GM12878 (cell line): ENCODE measurements around the gene FMNL3. TPM values are rescaled to one million over a fixed set of nuclear protein-coding genes. Genes with fewer than 3 reads are reported as not detected.

Source experiments
- ATAC-seq: fragments of 200-7000 bp; cut with Tn5 transposase; 3 replicates; pipeline ENCODE4 v1.9.1; 2020; ENCODE audit warnings: mild to moderate bottlenecking, moderate library complexity
- BruUV-seq: library from RNA; stranded (reverse); fragments of 400-500 nt; replicated peaks from 2 replicates; lab custom pipeline; 2021; lab: Mats Ljungman, UMichigan
- CTCF ChIA-PET: fragments of 300-600 bp; sonication (Branson Sonifier 250); formaldehyde crosslinking; extraction: SDS; loops from one replicate; lab custom pipeline; 2021; ENCODE audit warnings: inconsistent platforms; lab: Yijun Ruan, JAX
- POLR2A ChIA-PET: fragments of 350-600 bp; formaldehyde crosslinking; extraction: SDS; loops from one replicate; lab custom pipeline; 2021; ENCODE audit warnings: inconsistent platforms; lab: Charles Lee
- RAD21 ChIA-PET: fragments of 300-600 bp; sonication (Branson Sonifier 250); formaldehyde crosslinking; loops from one replicate; lab custom pipeline; 2023; ENCODE audit warnings: antibody characterized with exemption; ENCODE audit not compliant: unreplicated experiment; lab: Charles Lee
- SMC1A ChIA-PET: fragments of 300-600 bp; sonication (Branson Sonifier 250); formaldehyde crosslinking; loops from one replicate; lab custom pipeline; 2023; ENCODE audit not compliant: unreplicated experiment, uncharacterized antibody; lab: Charles Lee
- DNase-seq: peaks from one replicate; pipeline ENCODE4 v3.0.0-alpha.2; 2011; ENCODE audit warnings: low read depth, low spot score
- FAIRE-seq: peaks from 3 replicates; lab custom pipeline; 2011; peaks lifted over from hg19 to GRCh38; lab: Jason Lieb, UNC
- H2AFZ ChIP-seq: 2 replicates; pipeline ENCODE4 v1.6.0; 2011; ENCODE audit warnings: low read depth, low read length, control low read depth; ENCODE audit not compliant: control insufficient read depth
- H3K27ac ChIP-seq: 2 replicates; pipeline ENCODE4 v1.5.1; 2011; ENCODE audit warnings: control low read depth; ENCODE audit not compliant: control insufficient read depth, insufficient read depth
- H3K27me3 ChIP-seq, 2 experiments: replicated peaks in 1 of 2; 2 replicates each; pipeline versions ENCODE4 v1.6.0 to v1.6.1; 2011; ENCODE audit warnings: low read length in 1 of 2; ENCODE audit not compliant: control insufficient read depth in 2 of 2, insufficient read depth in 2 of 2
- H3K36me3 ChIP-seq, 2 experiments: 2 replicates each; pipeline ENCODE4 v1.5.1; 2011; ENCODE audit warnings: low read length in 1 of 2; ENCODE audit not compliant: control insufficient read depth in 2 of 2, insufficient read depth in 2 of 2
- H3K4me1 ChIP-seq: 2 replicates; pipeline ENCODE4 v1.6.1; 2011; ENCODE audit warnings: mild to moderate bottlenecking, low read length, moderate library complexity, mixed read lengths; ENCODE audit not compliant: control insufficient read depth, insufficient read depth
- H3K4me2 ChIP-seq: 2 replicates; pipeline ENCODE4 v1.6.0; 2011; ENCODE audit warnings: control low read depth; ENCODE audit not compliant: control insufficient read depth, insufficient read depth
- H3K4me3 ChIP-seq: fragments of 200-600 bp; sonication (generic); 2 replicates; pipeline ENCODE4 v1.5.1; 2016
- H3K79me2 ChIP-seq: 2 replicates; pipeline ENCODE4 v1.6.0; 2011; ENCODE audit warnings: low read length; ENCODE audit not compliant: control insufficient read depth, insufficient read depth
- H3K9ac ChIP-seq: 2 replicates; pipeline ENCODE4 v1.8.0; 2011; ENCODE audit warnings: low read length, control low read depth, mixed read lengths; ENCODE audit not compliant: control insufficient read depth, insufficient read depth
- H3K9me3 ChIP-seq: replicated peaks from 3 replicates; pipeline ENCODE4 v1.5.1; 2011; ENCODE audit warnings: mild to moderate bottlenecking, low read length; ENCODE audit not compliant: control insufficient read depth, insufficient read depth
- H4K20me1 ChIP-seq: 2 replicates; pipeline ENCODE4 v1.6.0; 2011; ENCODE audit not compliant: control insufficient read depth, insufficient read depth
- FOXM1 ChIP-seq: IDR thresholded peaks from 2 replicates; pipeline ENCODE4 v1.6.1; 2012; ENCODE audit warnings: low read depth, mild to moderate bottlenecking, inconsistent platforms, low read length, moderate library complexity
- POLR2AphosphoS5 ChIP-seq: IDR thresholded peaks from 2 replicates; pipeline ENCODE4 v1.6.1; 2011; ENCODE audit warnings: mild to moderate bottlenecking, low read length, inconsistent platforms
- WGBS: methylation state at CpG from one replicate; pipeline ENCODE4 v1.1.6; 2016; ENCODE audit warnings: low lambda C conversion rate; ENCODE audit not compliant: insufficient replicate concordance, insufficient coverage; ENCODE audit errors: missing lambda C conversion rate; 5-methylcytosine and 5-hydroxymethylcytosine counted together
- in situ Hi-C: fragments of 300-500 bp; cut with MboI; formaldehyde crosslinking; loops from 9 replicates; pipeline ENCODE4 v1.14.3; 2018; ENCODE audit warnings: mixed read lengths
- intact Hi-C: fragments of 100-400 bp; cut with micrococcal nuclease; formaldehyde crosslinking; loops from one replicate; pipeline ENCODE4 v1.14.2; 2022; ENCODE audit not compliant: unreplicated experiment
- polyA plus RNA-seq, 11 experiments: library from polyadenylated mRNA; depleted of rRNA in 4 of 11; unstranded in 6 of 11; stranded (reverse) in 5 of 11; fragments of >200 nt; fragmentation: Nextera tagmentation in 4 of 11; fragmentation: Illumina TruSeq in 1 of 11; extraction: Ambion mirVana in 4 of 11; extraction: Trizol in 1 of 11; gene quantifications; 1 replicate in 1 of 11; 2 replicates in 10 of 11; pipeline versions ENCODE4 v1.2.1 to v1.2.3, GENCODE V29; 2011 to 2016; ENCODE audit warnings: inconsistent platforms in 2 of 11, missing spikeins in 2 of 11, low read depth in 1 of 11
- total RNA-seq, 4 experiments: library from RNA; depleted of rRNA in 3 of 4; stranded (reverse); fragments of >200 nt in 3 of 4; fragmentation: Illumina TruSeq in 1 of 4; extraction: Trizol in 1 of 4; gene quantifications; 2 replicates each; pipeline versions ENCODE4 v1.2.1 to v1.2.3, GENCODE V29; 2013 to 2021

Gene FMNL3
- total and polyA plus RNA-seq, 10 of the 15 experiments (the other 5 are each of a cell fraction or from before 2014, with no cell fraction given): 3.0 to 64.9 (median 30.9) TPM

GRCh38 chr12:49641748-49642369, 65.3 kb downstream of the FMNL3 start:
- Histone ChIP-seq H3K36me3 (peaks cover 20 to 24% of the 10 kb centered on the region in 2 experiments), H2AFZ (no peak overlapping the region), H3K4me1 (peaks cover 3% of the 10 kb centered on the region; the same call in 1 of the 2 replicates), H3K4me2 (no peak overlapping the region), H3K4me3 (no peak overlapping the region), H3K27me3 (no peaks in the 10 kb centered on the region), H3K9ac (no peak overlapping the region), H3K9me3 (no peaks in the 10 kb centered on the region), H3K27ac (no peak overlapping the region), H4K20me1 (no peaks in the 10 kb centered on the region), H3K79me2 (no peaks in the 10 kb centered on the region)
- ATAC-seq (no peak), FAIRE-seq (no peak), DNase-seq (no peak)
- ChIA-PET CTCF (interaction anchor here (20.4 kb wide), 1 partner anchor 68 kb away, joined by 486 read pairs; the partner anchor contains the start of gene FMNL3), SMC1A (interaction anchor here (0.7 to 10.9 kb wide), 4 partner anchors 13 to 283 kb away, joined by 3 to 191 read pairs (median 38); partner anchors contain the start of gene FMNL3), POLR2A (interaction anchor here (0.6 to 2.3 kb wide), 2 partner anchors 17 to 62 kb away, joined by 5 to 10 read pairs; no protein-coding TSS in a partner anchor), RAD21 (interaction anchor here (0.7 to 6.4 kb wide), 2 partner anchors 14 to 64 kb away, joined by 3 to 107 read pairs; partner anchors contain the start of gene FMNL3)
- in situ Hi-C loops (loop anchor here (5.0 to 10.0 kb wide), 2 partner anchors 65 to 193 kb away; partner anchors contain the start of gene FMNL3), intact Hi-C loops (no loop called here)
- peak; percentile 35; the same call in 1 of the 2 replicates for TF ChIP-seq POLR2AphosphoS5
- no peak for TF ChIP-seq FOXM1
- BruUV-seq: no TSS peak
- 92% methylated on average over 17 of the region's 17 CpGs for WGBS
